Muscle layer of colon (tissue), 2 donors: ENCODE data around the gene DIAPH1.

ENCODE experiments used
- H3K27ac ChIP-seq: one replicate; pipeline ENCODE4 v1.7.0; 2013; ENCODE audit warnings: low read depth, mild to moderate bottlenecking, low read length, moderate library complexity
- H3K27me3 ChIP-seq, 2 donors: one replicate each; pipeline ENCODE4 v1.7.0; 2013; ENCODE audit warnings: low read length in 2 of 2, mild to moderate bottlenecking in 2 of 2; ENCODE audit not compliant: insufficient read depth in 2 of 2, control insufficient read depth in 1 of 2
- H3K36me3 ChIP-seq: one replicate; pipeline ENCODE4 v1.7.0; 2013; ENCODE audit warnings: mild to moderate bottlenecking, low read length; ENCODE audit not compliant: insufficient read depth
- H3K4me1 ChIP-seq: one replicate; pipeline ENCODE4 v1.7.0; 2013; ENCODE audit warnings: mild to moderate bottlenecking, low read length; ENCODE audit not compliant: insufficient read depth
- H3K4me3 ChIP-seq, 2 donors: one replicate each; pipeline ENCODE4 v1.7.0; 2013; ENCODE audit warnings: low read length in 2 of 2, low read depth in 1 of 2, mild to moderate bottlenecking in 1 of 2, moderate library complexity in 1 of 2
- H3K9ac ChIP-seq: one replicate; pipeline ENCODE4 v1.7.0; 2013; ENCODE audit warnings: low read length
- H3K9me3 ChIP-seq: one replicate; pipeline ENCODE4 v1.7.0; 2013; ENCODE audit warnings: mild to moderate bottlenecking, low read length
- donor health status: abdominal sarcoma.
- donor health status: Adenocarcinoma of cecum.

DIAPH1 gene

DNA sequence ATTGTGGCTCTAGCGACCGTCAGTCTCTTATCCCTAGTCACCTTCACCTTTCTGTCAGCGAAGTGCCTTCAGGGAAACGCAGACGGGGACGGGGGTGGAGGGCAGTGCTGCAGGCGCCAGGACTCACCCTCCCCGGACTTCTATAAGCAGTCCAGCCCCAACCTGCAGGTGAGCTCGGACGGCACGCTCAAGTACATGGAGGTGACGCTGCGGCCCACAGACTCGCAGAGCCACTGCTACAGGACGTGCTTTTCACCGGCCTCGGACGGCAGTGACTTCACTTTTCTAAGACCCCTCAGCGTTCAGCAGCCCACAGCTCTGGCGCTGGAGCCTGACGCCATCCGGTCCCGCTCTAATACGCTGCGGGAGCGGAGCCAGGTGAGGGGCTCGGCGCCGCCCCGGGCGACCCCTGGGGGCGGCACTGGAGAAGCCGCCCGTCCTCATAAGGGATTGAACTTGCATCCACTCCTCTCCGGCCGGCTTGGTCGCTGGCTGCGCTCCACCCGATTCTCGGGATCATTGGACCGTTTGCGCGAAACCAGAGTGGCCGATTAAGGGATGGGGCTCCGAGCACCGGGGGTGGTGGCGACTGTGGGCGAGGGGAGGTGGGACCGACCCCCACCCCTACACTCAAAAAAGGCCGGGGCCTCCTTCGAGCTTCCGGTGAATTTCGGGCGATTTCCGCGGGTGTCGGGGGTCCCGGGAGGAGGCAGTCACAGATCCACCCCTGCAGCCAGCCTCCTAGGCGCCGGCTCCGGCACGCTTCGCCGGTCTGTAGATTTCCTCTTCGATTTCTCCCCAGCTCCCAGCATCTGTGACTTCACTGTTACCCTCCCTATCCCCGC lies 127.3 kb downstream of the DIAPH1 start:
- Histone ChIP-seq H3K4me1 (peaks cover 20% of the 10 kb centered on the region), H3K9me3 (no peaks in the 10 kb centered on the region), H3K36me3 (peaks cover 4% of the 10 kb centered on the region), H3K9ac (no peak overlapping the region), H3K27ac (no peak overlapping the region), H3K4me3 (no peak overlapping the region), H3K27me3 (no peaks in the 10 kb centered on the region)

DNA sequence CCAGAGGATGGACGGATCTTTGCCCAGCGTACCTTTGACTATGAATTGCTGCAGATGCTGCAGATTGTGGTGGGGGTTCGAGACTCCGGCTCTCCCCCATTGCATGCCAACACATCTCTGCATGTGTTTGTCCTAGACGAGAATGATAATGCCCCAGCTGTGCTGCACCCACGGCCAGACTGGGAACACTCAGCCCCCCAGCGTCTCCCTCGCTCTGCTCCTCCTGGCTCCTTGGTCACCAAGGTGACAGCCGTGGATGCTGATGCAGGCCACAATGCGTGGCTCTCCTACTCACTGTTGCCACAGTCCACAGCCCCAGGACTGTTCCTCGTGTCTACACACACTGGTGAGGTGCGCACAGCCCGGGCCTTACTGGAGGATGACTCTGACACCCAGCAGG lies 128.0 kb downstream of the DIAPH1 start:
- Histone ChIP-seq H3K27ac (no peak overlapping the region), H3K36me3 (peaks cover 4% of the 10 kb centered on the region), H3K4me1 (peaks cover 20% of the 10 kb centered on the region)

DNA sequence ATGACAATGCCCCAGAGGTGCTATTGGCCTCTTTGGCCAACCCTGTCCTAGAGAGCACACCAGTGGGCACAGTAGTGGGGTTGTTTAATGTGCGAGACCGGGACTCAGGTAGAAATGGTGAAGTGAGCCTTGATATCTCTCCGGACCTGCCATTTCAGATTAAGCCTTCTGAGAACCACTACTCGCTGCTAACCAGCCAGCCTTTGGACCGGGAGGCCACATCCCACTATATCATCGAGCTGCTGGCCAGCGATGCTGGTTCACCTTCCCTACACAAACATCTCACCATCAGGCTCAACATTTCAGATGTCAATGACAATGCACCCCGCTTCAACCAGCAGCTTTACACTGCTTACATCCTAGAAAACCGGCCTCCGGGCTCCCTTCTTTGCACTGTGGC lies 128.5 kb downstream of the DIAPH1 start:
- Histone ChIP-seq H3K27ac (no peak overlapping the region), H3K9me3 (no peaks in the 10 kb centered on the region), H3K36me3 (peaks cover under 1% of the 10 kb centered on the region), H3K4me1 (peaks cover 23% of the 10 kb centered on the region), H3K27me3 (no peaks in the 10 kb centered on the region), H3K9ac (no peak overlapping the region), H3K4me3 (no peak overlapping the region)

More for the DNA sequence above, 128.0 kb downstream of the DIAPH1 start:
- H3K27me3 ChIP-seq: no peaks in the 10 kb centered on the region
- no peak overlapping the region for H3K9ac ChIP-seq
- no peak overlapping the region for H3K4me3 ChIP-seq
- no peaks in the 10 kb centered on the region for H3K9me3 ChIP-seq

DNA sequence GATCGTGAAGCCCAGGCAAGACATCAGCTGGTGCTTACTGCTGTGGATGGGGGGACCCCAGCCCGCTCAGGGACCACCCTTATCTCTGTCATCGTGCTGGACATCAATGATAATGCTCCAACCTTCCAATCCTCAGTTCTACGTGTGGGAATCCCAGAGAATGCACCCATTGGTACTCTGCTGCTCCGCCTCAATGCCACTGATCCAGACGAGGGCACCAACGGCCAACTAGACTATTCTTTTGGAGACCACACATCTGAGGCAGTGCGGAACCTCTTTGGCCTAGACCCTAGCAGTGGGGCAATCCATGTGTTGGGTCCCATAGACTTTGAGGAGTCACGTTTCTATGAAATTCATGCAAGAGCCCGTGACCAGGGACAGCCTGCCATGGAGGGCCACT lies 129.0 kb downstream of the DIAPH1 start:
- no peaks in the 10 kb centered on the region for H3K36me3 ChIP-seq
- H3K9ac ChIP-seq: no peak overlapping the region
- H3K4me1 ChIP-seq: peaks cover 27% of the 10 kb centered on the region
- H3K27ac ChIP-seq: no peak overlapping the region
- no peak overlapping the region for H3K4me3 ChIP-seq
- H3K9me3 ChIP-seq: no peaks in the 10 kb centered on the region
- no peaks in the 10 kb centered on the region for H3K27me3 ChIP-seq

DNA sequence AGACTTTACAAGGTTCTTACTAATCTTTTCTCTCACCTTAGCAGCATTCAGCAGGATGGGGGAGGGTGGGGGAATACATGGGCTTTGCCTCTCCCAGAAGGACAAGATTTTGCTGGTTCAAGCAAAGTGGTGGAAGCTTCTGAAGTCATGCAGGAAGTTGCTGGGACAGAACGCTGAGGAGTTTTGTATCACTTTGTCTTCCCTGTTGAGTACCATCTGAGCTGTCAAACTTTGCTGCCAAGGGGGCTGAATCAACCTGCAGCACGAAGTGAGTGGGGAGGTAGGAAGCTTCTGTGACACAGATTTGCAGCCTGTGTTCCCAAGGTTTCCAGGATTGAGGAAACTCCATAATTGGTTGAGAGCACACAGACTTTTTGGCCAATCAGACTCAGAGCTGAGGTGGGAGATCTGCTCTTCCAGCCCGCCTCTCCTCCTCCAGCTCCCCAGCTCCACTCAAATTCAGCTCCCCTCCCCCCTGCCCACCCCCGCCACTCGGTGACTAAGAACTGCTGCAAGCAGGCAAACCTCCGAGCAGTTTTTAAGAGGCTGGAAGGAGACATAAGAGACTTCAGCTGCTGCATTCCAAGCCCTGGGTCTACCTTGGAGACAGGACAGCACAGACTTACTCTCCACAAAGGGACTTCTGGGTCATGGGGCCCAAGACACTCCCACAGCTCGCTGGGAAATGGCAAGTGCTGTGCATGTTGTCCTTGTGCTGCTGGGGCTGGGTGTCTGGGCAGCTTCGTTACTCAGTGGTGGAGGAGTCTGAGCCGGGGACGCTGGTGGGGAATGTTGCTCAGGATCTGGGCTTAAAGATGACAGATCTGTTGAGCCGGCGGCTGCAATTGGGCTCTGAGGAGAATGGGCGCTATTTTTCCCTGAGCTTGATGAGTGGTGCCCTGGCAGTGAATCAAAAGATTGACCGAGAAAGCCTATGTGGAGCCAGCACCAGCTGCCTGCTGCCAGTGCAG lies 129.9 kb downstream of the DIAPH1 start, which contains the start of gene PCDHGC5:
Gene PCDHGC5 (plus strand): TSS at position 491 of the 971 bp plus-strand sequence. CDS start 160 bp downstream, at position 651.
- Histone ChIP-seq H3K27ac (no peak within 1 kb of the TSS), H3K27me3 (no peaks in the 10 kb centered on the region), H3K36me3 (no peaks in the 10 kb centered on the region), H3K9ac (no peak within 1 kb of the TSS), H3K4me1 (peaks cover 33% of the 10 kb centered on the region), H3K9me3 (no peaks in the 10 kb centered on the region), H3K4me3 (no peak within 1 kb of the TSS)

DNA sequence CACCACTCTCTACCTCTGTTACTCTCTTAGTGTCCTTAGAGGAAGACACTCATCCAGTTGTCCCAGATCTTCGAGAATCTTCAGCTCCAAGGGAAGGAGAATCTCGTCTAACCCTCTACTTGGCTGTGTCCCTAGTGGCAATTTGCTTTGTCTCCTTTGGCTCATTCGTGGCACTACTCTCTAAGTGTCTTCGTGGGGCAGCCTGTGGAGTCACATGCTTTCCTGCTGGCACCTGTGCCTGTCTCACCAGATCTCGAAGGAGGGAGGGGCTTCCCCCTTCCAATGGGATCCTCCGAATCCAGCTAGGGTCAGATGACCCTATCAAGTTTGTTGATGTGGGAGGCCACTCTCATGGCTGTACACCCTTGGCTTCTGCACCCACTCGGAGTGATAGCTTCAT lies 131.7 kb downstream of the DIAPH1 start:
- Histone ChIP-seq H3K27ac (no peak overlapping the region), H3K9ac (no peak overlapping the region), H3K9me3 (no peaks in the 10 kb centered on the region), H3K4me3 (no peak overlapping the region), H3K27me3 (no peaks in the 10 kb centered on the region), H3K36me3 (no peaks in the 10 kb centered on the region), H3K4me1 (peaks cover 26% of the 10 kb centered on the region)

DNA sequence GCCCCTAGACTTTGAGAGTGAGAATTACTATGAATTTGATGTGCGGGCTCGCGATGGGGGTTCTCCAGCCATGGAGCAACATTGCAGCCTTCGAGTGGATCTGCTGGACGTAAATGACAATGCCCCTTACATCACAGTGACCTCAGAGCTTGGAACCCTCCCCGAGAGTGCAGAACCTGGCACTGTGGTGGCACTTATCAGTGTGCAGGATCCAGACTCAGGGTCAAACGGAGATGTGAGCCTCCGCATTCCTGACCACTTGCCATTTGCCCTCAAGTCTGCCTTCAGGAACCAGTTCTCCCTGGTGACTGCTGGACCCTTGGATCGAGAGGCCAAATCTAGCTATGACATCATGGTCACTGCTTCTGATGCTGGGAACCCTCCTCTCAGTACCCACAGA lies 132.7 kb downstream of the DIAPH1 start:
- H3K27ac ChIP-seq: no peak overlapping the region
- no peak overlapping the region for H3K4me3 ChIP-seq
- H3K9ac ChIP-seq: no peak overlapping the region
- no peaks in the 10 kb centered on the region for H3K27me3 ChIP-seq
- no peaks in the 10 kb centered on the region for H3K9me3 ChIP-seq
- H3K4me1 ChIP-seq: peaks cover 30% of the 10 kb centered on the region
- H3K36me3 ChIP-seq: no peaks in the 10 kb centered on the region

DNA sequence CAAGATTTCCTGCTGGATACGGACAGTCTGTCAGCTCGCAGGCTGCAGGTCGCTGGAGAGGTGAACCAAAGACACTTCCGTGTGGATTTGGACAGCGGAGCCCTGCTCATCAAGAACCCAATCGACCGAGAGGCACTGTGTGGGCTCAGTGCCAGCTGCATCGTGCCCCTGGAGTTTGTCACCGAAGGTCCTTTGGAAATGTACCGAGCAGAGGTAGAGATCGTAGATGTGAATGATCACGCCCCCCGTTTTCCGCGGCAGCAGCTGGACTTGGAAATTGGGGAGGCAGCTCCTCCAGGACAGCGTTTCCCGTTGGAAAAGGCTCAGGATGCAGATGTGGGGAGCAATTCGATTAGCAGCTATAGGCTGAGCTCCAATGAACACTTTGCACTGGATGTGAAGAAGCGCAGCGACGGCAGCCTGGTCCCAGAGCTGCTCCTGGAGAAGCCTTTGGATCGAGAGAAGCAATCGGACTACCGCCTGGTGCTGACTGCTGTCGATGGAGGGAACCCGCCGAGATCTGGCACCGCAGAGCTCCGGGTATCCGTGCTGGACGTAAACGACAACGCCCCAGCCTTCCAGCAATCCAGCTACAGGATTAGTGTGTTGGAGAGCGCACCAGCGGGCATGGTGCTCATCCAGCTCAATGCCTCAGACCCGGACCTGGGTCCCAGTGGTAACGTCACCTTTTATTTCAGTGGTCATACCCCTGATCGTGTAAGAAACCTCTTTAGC lies 133.3 kb downstream of the DIAPH1 start:
- Histone ChIP-seq H3K9ac (no peak overlapping the region), H3K4me3 (peak overlapping the region in 1 of 2 donors; percentile 49), H3K36me3 (no peaks in the 10 kb centered on the region), H3K4me1 (peaks cover 36% of the 10 kb centered on the region), H3K27ac (no peak overlapping the region), H3K27me3 (no peaks in the 10 kb centered on the region), H3K9me3 (no peaks in the 10 kb centered on the region)

DNA sequence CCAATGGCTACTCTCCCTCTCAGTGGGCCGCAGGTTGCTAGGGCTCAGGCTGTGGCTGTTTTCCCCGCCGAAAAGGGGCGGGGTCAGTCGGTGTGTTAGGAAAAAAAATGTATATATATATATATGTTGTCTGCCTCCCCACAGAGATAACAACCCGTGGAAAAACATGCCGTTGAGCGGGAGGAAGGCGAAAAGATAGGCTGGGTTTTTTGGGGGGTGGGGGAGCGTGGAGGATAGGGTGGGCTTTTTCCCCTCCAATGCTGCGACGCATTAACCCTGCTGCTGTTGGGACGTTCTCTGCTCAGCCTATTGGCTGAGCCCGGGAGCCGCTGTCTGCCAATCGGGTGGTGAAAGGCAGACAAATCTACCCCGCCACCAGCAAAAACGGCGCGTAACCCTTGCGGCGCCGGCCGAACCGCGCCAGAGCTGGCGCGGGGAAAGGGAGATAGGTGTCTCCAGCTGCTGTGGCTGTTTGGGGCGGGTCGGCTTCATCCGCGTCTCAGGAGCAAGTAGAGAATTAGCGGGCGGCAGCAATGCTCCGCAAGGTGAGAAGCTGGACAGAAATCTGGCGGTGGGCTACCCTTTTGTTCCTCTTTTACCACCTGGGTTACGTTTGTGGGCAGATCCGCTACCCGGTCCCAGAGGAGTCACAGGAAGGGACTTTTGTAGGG lies 134.0 kb downstream of the DIAPH1 start, which contains the start of gene PCDHGC4:
Gene PCDHGC4 (plus strand): TSS at position 390 of the 671 bp plus-strand sequence. CDS start 144 bp downstream, at position 534.
- Histone ChIP-seq H3K4me3 (peak within 1 kb of the TSS; percentile 28 to 49), H3K9ac (no peak within 1 kb of the TSS), H3K4me1 (peaks cover 44% of the 10 kb centered on the region), H3K9me3 (no peaks in the 10 kb centered on the region), H3K27ac (no peak within 1 kb of the TSS), H3K27me3 (no peaks in the 10 kb centered on the region), H3K36me3 (no peaks in the 10 kb centered on the region)

DNA sequence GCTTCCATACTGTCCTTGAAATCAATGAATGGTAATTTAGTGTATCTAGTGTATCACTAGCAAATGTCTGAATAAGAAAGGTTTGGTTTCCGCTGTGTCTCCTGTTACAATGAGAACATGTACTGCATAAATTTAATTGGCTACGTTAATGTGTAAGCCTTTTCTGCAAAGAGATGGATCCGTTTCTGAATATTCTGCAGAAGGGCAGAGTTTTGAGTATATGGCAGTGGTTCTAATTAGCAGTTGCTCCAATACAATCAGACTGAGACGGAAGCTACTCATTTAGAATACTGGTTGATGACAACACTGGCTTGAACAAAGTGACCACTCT lies 134.5 kb downstream of the DIAPH1 start:
- Histone ChIP-seq H3K27me3 (no peaks in the 10 kb centered on the region), H3K36me3 (no peaks in the 10 kb centered on the region), H3K4me1 (peaks cover 49% of the 10 kb centered on the region), H3K9ac (no peak overlapping the region), H3K27ac (no peak overlapping the region), H3K4me3 (peak overlapping the region; percentile 28 to 49), H3K9me3 (no peaks in the 10 kb centered on the region)
